Astrocyte of the cerebellum (primary cell): ENCODE data around the gene FOSL1.

ENCODE experiments used
- DNase-seq: peaks from one replicate; pipeline ENCODE4 v3.0.0-alpha.2; 2011; ENCODE audit warnings: low read depth
- H3K4me3 ChIP-seq: 2 replicates; pipeline ENCODE4 v1.5.1; 2011; ENCODE audit warnings: mild to moderate bottlenecking, low read depth, low read length, moderate library complexity
- CTCF ChIP-seq: IDR thresholded peaks from 2 replicates; pipeline ENCODE4 v1.5.1; 2012; ENCODE audit warnings: low read length, low read depth, moderate library complexity, mild to moderate bottlenecking; ENCODE audit errors: missing control alignments
- in situ Hi-C: cut with HindIII; loops from 2 replicates; pipeline ENCODE4 v1.10.0; 2017; ENCODE audit warnings: low sequenced_read_pairs

FOSL1 gene

DNA sequence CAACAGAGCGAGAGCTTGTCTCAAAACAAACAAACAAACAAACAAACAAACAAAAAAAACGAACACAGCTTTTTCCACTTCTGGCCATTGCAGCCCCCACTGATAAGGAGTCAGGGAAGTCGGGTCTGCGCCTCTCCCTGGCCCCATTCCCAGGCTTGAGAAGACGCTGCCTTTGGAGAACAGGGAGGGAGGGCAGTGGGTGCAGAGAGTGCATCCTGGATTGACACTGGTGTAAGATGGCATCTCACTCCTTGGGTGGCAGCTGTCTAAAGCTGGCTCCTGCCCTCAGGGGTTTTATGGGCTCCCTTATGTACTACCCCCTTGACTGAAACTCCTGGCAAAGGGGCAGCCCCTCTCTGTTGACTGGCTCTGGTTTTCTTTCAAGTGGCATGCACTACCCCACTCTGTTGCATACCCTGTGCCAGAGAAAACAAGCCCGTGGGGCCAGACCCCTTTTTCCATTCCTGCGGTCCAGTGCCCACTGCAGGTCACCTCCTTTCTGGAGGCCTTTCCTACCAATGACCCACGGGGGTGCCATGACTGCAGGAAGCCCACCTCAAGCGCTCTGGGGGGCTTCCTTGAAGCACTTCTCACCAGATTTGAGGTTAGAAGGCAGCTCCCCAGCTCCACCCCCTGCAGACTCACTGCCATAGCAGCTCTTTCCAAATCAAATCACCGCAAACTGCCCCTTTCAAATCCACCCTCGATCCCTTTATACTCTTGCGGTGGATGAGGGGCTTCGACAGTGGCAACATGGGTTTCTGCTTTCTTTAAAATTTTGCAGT lies 31.8 kb upstream of the FOSL1 start:
- in situ Hi-C loops: no loop called here

DNA sequence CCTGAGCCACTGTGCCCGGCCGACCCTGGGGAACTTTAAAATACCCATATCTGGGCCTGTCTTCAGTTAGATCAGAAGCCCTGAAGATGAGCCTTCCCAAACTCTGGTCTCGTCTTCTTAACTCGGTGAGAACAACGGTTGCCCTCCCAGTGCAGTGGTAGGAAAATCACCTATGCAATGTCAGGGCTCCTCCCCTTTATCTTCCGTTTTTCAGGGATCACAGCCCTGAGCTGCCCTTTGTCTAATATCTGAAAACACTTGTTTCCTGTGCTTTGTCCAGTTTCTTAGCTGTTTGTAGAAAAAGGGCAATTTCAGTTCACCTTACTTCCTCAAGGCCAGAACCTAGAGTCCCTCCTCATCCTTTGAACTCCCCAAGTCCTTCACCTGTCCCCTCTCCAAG lies 28.5 kb upstream of the FOSL1 start:
- DNase-seq: no peak

More for the DNA sequence above, 31.8 kb upstream of the FOSL1 start:
- DNase-seq: no peak
- no peak overlapping the region for H3K4me3 ChIP-seq
- no peak for TF ChIP-seq CTCF

GRCh38 chr11:65927904-65928397 lies 27.8 kb upstream of the FOSL1 start:
- in situ Hi-C loops: no loop called here
- H3K4me3 ChIP-seq: no peak overlapping the region
- no peak for TF ChIP-seq CTCF
- no peak for DNase-seq

More for the DNA sequence above, 28.5 kb upstream of the FOSL1 start:
- in situ Hi-C loops: no loop called here
- no peak overlapping the region for H3K4me3 ChIP-seq
- TF ChIP-seq CTCF: no peak

GRCh38 chr11:65925397-65925796 lies 25.2 kb upstream of the FOSL1 start:
- H3K4me3 ChIP-seq: no peak overlapping the region
- in situ Hi-C loops: no loop called here
- no peak for DNase-seq
- no peak for TF ChIP-seq CTCF

DNA sequence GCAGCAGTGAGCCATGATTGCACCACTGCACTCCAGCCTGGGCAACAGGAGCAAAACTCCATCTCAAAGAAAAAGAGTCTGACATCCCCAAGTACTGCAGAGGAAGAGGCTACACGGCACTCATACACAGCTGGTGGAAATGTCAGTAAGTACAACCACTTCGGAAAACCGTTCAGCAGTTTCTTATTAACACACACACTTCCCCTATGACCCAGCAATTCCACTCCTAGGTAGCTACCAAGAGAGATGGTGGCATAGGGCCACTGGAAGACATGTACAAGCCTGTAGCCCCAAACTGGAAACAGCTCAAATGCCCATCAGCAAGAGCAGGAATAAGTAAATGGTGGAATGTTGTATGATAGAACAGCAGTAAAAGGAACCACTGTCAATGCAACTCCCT lies 22.4 kb upstream of the FOSL1 start:
- no peak for DNase-seq
- TF ChIP-seq CTCF: no peak
- in situ Hi-C loops: no loop called here
- H3K4me3 ChIP-seq: no peak overlapping the region

DNA sequence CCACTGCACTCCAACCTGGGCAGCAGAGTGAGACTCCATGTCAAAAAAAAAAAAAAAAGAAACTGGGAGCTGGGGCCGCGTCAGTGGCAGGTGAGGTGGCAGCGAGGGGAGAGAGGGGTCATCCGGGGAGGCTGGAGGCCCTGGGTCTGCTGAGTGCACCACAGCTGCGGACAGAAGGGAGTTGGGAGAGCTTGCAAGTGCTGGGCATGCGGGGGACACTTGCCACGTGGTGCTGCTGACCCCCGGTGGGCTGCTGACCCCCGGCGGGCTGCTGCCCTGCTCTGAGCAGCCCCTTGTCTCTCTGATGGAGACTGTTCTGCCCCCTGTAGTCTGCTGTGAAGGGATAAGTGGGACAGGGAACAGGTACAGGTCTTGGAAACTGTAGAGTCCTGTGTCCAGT lies 21.7 kb upstream of the FOSL1 start:
- DNase-seq: no peak
- no peak for TF ChIP-seq CTCF
- no peak overlapping the region for H3K4me3 ChIP-seq
- in situ Hi-C loops: no loop called here
